ENCODE data around the gene FXYD1.

GRCh38 chr19:35171730-35172129 lies 33.1 kb downstream of the FXYD1 start:
- TF ChIP-seq, protein P1, sequence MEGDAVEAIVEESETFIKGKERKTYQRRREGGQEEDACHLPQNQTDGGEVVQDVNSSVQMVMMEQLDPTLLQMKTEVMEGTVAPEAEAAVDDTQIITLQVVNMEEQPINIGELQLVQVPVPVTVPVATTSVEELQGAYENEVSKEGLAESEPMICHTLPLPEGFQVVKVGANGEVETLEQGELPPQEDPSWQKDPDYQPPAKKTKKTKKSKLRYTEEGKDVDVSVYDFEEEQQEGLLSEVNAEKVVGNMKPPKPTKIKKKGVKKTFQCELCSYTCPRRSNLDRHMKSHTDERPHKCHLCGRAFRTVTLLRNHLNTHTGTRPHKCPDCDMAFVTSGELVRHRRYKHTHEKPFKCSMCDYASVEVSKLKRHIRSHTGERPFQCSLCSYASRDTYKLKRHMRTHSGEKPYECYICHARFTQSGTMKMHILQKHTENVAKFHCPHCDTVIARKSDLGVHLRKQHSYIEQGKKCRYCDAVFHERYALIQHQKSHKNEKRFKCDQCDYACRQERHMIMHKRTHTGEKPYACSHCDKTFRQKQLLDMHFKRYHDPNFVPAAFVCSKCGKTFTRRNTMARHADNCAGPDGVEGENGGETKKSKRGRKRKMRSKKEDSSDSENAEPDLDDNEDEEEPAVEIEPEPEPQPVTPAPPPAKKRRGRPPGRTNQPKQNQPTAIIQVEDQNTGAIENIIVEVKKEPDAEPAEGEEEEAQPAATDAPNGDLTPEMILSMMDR (IDR thresholded peaks at IDR 0.05): no peak
- TF ChIP-seq POLR2A (IDR thresholded peaks at IDR 0.05): no peak

All from testis (tissue), 2 donors.